ENCODE data around the gene SEPHS1.

DNA sequence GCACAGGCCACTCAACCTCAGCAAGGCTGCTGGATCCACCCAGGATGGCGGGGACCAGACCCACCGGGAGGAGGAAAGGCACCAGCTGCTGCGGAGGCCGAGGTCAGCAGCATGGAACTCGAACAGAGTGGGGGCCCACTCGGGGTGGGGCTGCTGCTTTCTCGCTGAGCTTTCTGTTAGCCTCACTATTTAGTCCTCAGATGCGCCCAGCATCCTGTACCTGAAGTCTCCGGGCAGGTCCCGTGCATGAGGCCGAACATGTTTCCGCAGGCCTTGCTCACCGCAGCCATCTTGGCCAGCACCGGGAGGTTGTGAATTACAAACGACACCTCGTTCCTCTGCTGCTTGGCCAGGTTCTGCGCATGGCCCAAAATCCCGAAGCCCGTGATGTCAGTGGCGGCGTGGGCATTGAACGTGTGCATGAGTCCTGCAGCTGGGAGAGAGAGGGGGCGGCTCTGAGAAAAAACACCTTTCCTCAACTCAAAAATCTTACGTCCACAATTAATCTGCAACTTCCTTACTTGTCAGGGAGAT lies 25.4 kb downstream of the SEPHS1 start:
- TF ChIP-seq CTCF (IDR thresholded peaks at IDR 0.05): no peak
- no peak for TF ChIP-seq EP300 (IDR thresholded peaks at IDR 0.05)
